Activated CD4-positive, alpha-beta T cell treated with anti-CD3 and anti-CD28 coated beads for 4 hours (primary cell): ENCODE measurements around the gene NAP1L4.

ENCODE experiments used
- DNase-seq, 2 donors: peaks; one replicate each; pipeline ENCODE4 v3.0.0-alpha.2; 2020

NAP1L4 gene

GRCh38 chr11:2934021-2934550 lies 58.0 kb downstream of the NAP1L4 start:
- DNase-seq = no peak

DNA sequence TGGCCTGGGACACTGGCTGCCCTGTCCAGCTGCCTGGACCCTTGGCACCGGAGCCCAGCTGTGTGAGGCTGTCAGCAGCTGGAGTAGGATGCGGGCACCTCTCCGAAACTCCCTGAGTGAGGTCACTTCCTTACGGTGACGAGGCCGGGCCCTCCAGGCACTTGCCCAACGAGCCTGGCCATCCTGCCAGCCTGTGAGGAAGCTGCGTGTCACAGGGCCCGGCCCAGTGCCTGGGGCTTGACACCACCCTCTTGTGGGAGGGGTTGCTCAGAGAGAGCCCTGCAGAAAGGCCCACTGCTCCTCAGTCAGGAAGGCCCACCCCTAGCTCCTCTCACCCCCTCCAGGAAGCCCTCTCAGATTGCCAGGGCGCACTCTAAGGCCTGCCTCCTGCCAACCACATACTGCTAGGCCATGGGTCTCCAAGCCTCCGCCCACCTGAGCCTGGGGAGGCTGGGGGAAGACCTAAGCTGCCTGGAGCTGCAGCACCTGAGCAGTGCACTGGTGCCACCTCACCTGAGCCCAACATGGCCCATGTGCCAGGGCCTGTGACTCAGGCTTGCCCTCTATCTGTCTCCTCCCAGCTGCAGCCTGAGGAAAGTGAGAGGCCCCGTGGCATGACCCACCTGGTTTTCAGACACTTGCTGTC lies 58.6 kb downstream of the NAP1L4 start:
- no peak for DNase-seq

- no peak for DNase-seq
These were observed 59.3 kb downstream of the NAP1L4 start for GRCh38 chr11:2932850-2933251.

GRCh38 chr11:2931771-2932738 lies 60.1 kb downstream of the NAP1L4 start:
- no peak for DNase-seq

GRCh38 chr11:2931420-2931746 lies 60.7 kb downstream of the NAP1L4 start:
- DNase-seq = no peak

- peak; percentile 30 to 40 for DNase-seq
These were observed 61.3 kb downstream of the NAP1L4 start for GRCh38 chr11:2930704-2931419.

DNA sequence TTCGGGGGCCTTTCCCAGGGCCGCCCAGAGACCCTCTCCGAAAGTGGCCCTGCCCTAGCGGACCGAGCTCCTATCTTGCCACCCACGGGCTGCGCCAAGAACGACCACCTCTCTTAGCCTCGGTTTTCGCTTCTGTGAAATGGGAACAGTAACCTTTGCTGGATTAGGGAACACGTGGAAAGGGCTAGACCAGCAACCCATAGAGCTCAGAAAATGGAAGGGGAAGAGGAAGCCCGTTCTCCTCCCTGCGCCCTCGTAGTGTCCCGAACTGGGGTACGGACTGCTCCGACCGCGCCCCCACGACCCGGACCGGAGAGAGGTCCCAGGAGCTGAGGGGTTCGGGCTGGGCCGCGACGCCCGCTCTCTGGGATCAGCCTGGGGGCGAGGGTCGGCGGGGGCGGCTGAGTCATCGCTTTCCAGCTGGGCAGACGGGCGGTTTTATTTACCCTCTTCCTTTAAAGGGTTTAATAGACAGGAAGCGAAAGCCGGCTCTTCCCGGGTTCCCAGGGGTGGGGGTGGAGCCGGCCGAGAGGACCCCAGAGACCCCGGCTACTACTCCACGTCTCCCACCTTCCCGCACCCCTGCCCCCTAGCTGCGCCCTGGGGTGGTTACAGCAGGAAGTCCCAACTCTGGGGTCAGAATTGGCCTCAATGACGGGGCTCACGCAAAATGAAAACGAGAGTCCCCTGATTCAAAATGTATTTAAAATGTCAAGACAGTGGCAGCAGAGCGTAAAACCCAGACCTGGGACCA lies 62.0 kb downstream of the NAP1L4 start:
- peak; percentile 39 to 49 for DNase-seq

GRCh38 chr11:2929531-2929949 lies 62.6 kb downstream of the NAP1L4 start:
- peak; percentile 28 to 54 for DNase-seq

- peak; percentile 46 to 58 for DNase-seq
These were observed 63.3 kb downstream of the NAP1L4 start, which contains the start of gene PHLDA2 for GRCh38 chr11:2928605-2929530. PHLDA2 (minus strand) TSS chr11:2929420; CDS start chr11:2929364, 56 bp downstream.

- no peak for DNase-seq
These were observed 64.1 kb downstream of the NAP1L4 start for GRCh38 chr11:2927851-2928604.

DNA sequence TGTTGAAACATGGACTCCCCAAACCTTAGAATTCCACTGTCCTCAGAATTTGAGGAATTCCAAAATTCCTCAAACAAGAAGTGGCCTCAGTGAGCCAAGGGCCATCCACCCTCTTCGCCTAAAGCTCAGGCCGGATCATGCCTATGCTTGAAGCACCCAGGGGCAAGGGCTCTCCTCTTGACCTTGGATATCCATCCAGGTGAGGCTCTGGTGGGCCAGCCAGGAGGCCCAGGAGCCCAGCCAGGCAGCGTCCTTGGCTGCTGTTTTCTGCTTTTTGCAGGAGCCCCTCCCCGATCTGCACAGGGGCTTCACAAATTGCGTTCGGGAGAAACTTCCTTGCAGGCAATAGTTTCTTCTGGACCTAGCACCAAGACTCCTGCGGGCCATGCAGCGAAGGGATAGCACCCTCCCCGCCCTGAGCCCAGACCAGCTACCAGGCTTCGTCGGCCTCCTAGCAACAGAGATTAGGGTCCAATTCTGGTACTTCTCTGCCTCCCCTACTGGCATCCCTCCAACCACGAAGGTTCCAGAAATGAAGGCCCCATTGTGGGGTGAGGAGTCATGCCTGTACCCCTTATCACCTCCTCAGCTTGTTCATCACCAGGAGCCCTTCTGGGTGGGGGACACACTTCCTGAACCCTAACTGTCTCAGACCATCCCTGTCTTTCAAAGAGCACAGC lies 64.9 kb downstream of the NAP1L4 start:
- no peak for DNase-seq

GRCh38 chr11:2926611-2927051 lies 65.5 kb downstream of the NAP1L4 start:
- no peak for DNase-seq

DNA sequence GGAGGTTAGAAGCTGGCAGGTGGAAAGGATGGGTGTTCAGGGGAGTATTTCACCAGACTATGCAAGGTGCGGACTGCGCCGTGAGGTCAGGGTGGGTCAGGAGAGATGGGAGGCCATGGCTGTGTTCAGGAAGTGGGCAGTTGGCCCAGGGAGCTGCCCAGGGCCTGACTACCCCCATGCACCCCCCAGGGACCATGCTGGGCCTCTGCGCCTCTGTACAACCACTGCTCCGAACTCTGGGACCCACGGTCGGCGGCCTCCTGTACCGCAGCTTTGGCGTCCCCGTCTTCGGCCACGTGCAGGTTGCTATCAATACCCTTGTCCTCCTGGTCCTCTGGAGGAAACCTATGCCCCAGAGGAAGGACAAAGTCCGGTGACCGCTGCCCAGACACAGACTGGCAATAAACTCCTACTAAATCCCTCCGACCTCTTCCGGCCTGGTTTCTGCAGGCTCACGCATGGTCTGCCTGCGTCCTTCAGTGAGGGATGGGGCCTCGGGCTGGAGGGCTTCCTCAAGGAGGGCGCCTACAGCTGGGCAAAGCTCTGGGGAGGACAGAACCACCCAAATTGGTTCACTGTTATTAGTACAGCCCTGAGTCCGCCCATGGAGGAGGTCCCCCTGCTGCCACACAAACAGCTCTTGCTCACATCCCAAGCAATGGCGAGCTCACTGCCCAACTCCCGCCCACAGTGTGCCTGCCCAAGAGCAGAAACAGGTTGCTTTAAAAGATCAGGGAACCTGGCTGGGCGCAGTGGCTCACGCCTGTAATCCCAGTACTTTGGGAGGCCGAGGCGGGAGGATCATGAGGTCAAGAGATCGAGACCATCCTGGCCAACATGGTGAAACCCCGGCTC lies 67.1 kb downstream of the NAP1L4 start:
- no peak for DNase-seq

DNA sequence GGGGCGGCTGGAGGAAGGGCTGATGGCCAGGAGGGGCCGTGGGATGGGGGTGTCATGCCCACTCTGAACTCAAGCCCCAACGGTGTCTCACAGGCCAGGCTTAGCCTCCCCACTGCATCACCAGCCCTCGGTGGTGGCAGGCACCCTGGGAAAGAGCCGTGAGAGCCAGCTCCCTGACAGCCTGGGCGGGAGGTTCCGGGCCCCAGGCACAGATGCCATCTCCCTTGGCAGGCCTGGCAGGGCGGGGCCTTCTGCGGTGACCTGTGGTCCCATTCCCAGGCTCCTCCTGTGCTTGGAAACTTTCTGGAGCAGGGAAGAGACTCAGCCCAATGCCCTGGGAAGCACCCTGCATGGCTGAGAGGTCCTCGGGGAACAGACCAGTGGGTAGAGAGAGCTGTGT lies 67.7 kb downstream of the NAP1L4 start:
- no peak for DNase-seq

DNA sequence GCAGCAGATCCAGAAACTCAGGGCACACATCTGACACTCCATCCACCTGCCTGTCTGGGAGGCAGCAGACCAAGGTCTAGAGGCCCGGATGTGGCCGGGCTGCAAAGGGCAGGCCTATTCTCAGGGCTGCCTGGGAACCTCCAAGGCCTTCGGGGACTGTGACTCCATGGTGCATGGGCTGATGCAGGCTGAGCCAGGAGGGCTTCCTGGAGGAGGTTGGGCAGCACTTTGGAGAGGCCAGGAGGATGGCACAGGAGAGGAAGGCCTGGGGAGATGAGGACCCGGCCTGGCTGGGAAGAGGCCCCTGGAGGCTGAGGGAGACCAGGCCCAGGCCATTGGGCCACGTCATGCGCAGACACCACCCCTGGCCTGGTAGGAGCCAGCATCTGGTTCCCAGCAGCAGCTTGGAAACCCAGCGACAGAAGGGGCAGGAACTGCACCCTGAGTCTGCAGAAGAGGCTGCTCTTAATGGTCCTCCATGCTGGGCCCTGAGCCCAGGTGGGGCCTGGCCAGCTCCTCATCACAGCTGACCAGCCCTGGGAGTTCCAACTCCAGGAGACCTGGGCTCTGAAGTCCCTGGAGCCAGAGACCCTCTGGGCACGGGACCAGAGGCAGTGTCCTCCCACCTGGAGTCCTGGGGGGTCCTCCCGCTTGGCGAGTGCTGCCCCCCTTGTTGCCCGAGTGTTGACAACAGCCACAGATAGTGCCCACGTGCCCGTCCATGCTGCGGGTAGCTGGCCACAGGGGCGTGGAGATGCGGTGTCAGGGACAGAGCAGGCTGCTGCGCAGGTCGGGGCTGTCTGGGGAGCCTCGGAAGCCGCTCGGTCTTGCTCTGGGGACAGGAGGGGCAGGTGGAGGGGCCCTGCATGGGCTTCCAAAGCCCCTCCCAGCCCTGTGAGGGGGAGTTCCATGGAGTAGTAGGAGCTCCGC lies 68.4 kb downstream of the NAP1L4 start:
- no peak for DNase-seq

DNA sequence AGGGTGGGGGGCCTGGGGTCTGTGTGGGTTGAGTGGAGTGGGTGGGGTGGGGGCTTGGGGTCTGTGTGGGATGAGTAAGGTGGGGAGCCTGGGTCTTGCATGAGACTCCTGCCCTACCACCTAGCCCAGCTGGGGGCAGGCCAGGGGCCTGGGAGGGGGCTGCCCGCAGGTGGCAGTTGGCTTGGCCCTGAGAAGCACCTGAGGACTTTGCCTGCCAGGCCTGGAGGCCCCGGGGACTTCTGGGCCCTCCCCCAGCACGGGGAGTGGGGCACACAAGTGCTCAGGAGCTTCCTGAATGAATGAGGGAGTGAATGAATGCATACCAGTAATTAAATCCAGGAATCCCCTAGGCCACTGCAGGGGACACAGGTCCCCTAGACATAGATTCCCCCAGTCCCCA lies 69.5 kb downstream of the NAP1L4 start:
- no peak for DNase-seq

GRCh38 chr11:2921742-2922493 lies 70.2 kb downstream of the NAP1L4 start:
- DNase-seq = no peak
